Subcutaneous preadipocyte (primary cell): ENCODE data around the gene GOLGA7B. TPM values are rescaled to one million over a fixed set of nuclear protein-coding genes. Genes with fewer than 3 reads are reported as not detected.

Experiments
- total RNA-seq: library from RNA; depleted of rRNA; stranded (reverse); fragments of >200 nt; gene quantifications from 2 replicates; pipeline ENCODE4 v1.2.3, GENCODE V29; 2012

GOLGA7B gene
- total RNA-seq, result under 0.01 TPM in 2 replicates

GRCh38 chr10:97849687-97850402 lies at the start of gene GOLGA7B:
GOLGA7B (plus strand) TSS chr10:97849843; CDS start chr10:97850304, 461 bp downstream.

Other genes starting within 250 kb of the GOLGA7B start
- gene MORN4, start 216.3 kb upstream of the GOLGA7B start, total RNA-seq, result 3.7 and 4.0 TPM in 2 replicates
- 22.4 and 23.3 TPM in 2 replicates for gene PI4K2A, start 209.2 kb upstream of the GOLGA7B start, total RNA-seq
- 20.9 and 37.1 TPM in 2 replicates for gene AVPI1, start 162.6 kb upstream of the GOLGA7B start, total RNA-seq
- 39.9 and 46.3 TPM in 2 replicates for gene MARVELD1, start 136.1 kb upstream of the GOLGA7B start, total RNA-seq
- gene ZFYVE27, start 112.7 kb upstream of the GOLGA7B start, total RNA-seq, result 11.8 and 19.0 TPM in 2 replicates
- not detected in 2 replicates for gene SFRP5, start 77.8 kb upstream of the GOLGA7B start, total RNA-seq
- not detected in 2 replicates for gene CRTAC1, start 180.8 kb downstream of the GOLGA7B start, total RNA-seq